ENCODE results near the gene CARS2.

DNA sequence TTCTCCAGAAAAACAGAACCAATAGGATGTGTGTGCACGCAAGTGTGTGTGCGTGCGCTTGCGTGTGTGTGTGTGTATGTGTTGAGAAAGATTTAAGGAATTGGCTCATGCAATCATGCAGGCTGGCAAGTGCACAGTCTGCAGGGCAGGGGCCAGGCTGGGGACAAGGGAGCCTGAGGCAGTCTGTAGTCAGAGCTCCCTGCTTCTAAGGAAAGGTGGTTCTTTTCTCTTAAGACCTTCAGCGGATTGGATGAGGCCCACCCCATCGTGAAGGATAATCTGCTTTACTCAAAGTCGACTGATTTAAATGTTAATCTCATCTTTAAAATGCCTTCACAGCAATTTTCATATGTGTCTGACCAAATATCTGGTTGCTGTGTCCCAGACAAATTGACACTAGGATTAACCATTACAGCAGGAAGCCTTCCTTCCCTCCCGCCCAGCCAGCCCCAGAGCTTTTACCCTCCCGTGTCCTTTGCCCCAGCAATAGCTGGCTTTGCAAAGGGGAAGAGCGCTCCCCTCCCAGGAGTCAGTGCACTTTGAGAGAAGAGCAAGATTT, 105.6 kb downstream of the CARS2 start:
- TF ChIP-seq, protein P1, sequence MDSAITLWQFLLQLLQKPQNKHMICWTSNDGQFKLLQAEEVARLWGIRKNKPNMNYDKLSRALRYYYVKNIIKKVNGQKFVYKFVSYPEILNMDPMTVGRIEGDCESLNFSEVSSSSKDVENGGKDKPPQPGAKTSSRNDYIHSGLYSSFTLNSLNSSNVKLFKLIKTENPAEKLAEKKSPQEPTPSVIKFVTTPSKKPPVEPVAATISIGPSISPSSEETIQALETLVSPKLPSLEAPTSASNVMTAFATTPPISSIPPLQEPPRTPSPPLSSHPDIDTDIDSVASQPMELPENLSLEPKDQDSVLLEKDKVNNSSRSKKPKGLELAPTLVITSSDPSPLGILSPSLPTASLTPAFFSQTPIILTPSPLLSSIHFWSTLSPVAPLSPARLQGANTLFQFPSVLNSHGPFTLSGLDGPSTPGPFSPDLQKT (IDR thresholded peaks at IDR 0.05; ENCODE audit: borderline replicate concordance, low read depth, low read length): no peak
- TF ChIP-seq, protein P2, sequence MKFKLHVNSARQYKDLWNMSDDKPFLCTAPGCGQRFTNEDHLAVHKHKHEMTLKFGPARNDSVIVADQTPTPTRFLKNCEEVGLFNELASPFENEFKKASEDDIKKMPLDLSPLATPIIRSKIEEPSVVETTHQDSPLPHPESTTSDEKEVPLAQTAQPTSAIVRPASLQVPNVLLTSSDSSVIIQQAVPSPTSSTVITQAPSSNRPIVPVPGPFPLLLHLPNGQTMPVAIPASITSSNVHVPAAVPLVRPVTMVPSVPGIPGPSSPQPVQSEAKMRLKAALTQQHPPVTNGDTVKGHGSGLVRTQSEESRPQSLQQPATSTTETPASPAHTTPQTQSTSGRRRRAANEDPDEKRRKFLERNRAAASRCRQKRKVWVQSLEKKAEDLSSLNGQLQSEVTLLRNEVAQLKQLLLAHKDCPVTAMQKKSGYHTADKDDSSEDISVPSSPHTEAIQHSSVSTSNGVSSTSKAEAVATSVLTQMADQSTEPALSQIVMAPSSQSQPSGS (tag by site-specific recombination; IDR thresholded peaks at IDR 0.05; ENCODE audit: low read depth): no peak
- no peak for TF ChIP-seq PRDM1 (tag by site-specific recombination; IDR thresholded peaks at IDR 0.05)
- TF ChIP-seq, protein P3, sequence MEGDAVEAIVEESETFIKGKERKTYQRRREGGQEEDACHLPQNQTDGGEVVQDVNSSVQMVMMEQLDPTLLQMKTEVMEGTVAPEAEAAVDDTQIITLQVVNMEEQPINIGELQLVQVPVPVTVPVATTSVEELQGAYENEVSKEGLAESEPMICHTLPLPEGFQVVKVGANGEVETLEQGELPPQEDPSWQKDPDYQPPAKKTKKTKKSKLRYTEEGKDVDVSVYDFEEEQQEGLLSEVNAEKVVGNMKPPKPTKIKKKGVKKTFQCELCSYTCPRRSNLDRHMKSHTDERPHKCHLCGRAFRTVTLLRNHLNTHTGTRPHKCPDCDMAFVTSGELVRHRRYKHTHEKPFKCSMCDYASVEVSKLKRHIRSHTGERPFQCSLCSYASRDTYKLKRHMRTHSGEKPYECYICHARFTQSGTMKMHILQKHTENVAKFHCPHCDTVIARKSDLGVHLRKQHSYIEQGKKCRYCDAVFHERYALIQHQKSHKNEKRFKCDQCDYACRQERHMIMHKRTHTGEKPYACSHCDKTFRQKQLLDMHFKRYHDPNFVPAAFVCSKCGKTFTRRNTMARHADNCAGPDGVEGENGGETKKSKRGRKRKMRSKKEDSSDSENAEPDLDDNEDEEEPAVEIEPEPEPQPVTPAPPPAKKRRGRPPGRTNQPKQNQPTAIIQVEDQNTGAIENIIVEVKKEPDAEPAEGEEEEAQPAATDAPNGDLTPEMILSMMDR (tag by site-specific recombination; IDR thresholded peaks at IDR 0.05): no peak
- TF ChIP-seq, protein P4, sequence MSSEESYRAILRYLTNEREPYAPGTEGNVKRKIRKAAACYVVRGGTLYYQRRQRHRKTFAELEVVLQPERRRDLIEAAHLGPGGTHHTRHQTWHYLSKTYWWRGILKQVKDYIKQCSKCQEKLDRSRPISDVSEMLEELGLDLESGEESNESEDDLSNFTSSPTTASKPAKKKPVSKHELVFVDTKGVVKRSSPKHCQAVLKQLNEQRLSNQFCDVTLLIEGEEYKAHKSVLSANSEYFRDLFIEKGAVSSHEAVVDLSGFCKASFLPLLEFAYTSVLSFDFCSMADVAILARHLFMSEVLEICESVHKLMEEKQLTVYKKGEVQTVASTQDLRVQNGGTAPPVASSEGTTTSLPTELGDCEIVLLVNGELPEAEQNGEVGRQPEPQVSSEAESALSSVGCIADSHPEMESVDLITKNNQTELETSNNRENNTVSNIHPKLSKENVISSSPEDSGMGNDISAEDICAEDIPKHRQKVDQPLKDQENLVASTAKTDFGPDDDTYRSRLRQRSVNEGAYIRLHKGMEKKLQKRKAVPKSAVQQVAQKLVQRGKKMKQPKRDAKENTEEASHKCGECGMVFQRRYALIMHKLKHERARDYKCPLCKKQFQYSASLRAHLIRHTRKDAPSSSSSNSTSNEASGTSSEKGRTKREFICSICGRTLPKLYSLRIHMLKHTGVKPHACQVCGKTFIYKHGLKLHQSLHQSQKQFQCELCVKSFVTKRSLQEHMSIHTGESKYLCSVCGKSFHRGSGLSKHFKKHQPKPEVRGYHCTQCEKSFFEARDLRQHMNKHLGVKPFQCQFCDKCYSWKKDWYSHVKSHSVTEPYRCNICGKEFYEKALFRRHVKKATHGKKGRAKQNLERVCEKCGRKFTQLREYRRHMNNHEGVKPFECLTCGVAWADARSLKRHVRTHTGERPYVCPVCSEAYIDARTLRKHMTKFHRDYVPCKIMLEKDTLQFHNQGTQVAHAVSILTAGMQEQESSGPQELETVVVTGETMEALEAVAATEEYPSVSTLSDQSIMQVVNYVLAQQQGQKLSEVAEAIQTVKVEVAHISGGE (tag by site-specific recombination; conservative IDR thresholded peaks at IDR 0.05; ENCODE audit: low read depth): no peak
- TF ChIP-seq BCL11A (tag by site-specific recombination; IDR thresholded peaks at IDR 0.05; ENCODE audit: low read depth): no peak
- TF ChIP-seq OSR2 (tag by site-specific recombination; IDR thresholded peaks at IDR 0.05): no peak
- TF ChIP-seq, protein P5, sequence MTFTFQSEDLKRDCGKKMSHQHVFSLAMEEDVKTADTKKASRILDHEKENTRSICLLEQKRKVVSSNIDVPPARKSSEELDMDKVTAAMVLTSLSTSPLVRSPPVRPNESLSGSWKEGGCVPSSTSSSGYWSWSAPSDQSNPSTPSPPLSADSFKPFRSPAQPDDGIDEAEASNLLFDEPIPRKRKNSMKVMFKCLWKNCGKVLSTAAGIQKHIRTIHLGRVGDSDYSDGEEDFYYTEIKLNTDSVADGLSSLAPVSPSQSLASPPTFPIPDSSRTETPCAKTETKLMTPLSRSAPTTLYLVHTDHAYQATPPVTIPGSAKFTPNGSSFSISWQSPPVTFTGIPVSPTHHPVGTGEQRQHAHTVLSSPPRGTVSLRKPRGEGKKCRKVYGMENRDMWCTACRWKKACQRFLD (tag by site-specific recombination; IDR thresholded peaks at IDR 0.05): no peak
- TF ChIP-seq KLF1 (tag by site-specific recombination; IDR thresholded peaks at IDR 0.05): no peak
- TF ChIP-seq ZNF274 (IDR thresholded peaks at IDR 0.05; ENCODE audit: low read length): no peak
- TF ChIP-seq ZNF274 (tag by site-specific recombination; IDR thresholded peaks at IDR 0.05; ENCODE audit: borderline replicate concordance): no peak
- TF ChIP-seq, protein P6, sequence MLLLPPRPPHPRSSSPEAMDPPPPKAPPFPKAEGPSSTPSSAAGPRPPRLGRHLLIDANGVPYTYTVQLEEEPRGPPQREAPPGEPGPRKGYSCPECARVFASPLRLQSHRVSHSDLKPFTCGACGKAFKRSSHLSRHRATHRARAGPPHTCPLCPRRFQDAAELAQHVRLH (tag by site-specific recombination; IDR thresholded peaks at IDR 0.05): no peak
- TF ChIP-seq GLI4 (tag by site-specific recombination; IDR thresholded peaks at IDR 0.05): no peak

Measured in HEK293 (cell line).